SH-SY5Y (cell line): Measurements from ENCODE around the gene PELO.

ENCODE experiments used
- GATA2 ChIP-seq: IDR thresholded peaks from 2 replicates; pipeline ENCODE4 v1.6.1; 2011; ENCODE audit warnings: mild to moderate bottlenecking, low read depth, low read length
- GATA3 ChIP-seq: IDR thresholded peaks from 2 replicates; pipeline ENCODE4 v1.6.1; 2011; ENCODE audit warnings: low read depth, mild to moderate bottlenecking, low read length, moderate library complexity

Gene PELO

GRCh38 chr5:52822437-52822836, 34.7 kb downstream of the PELO start:
- TF ChIP-seq GATA3 (no peak), GATA2 (no peak)

GRCh38 chr5:52824827-52825226, 37.1 kb downstream of the PELO start:
- no peak for TF ChIP-seq GATA2
- no peak for TF ChIP-seq GATA3

- no peak for TF ChIP-seq GATA2
- TF ChIP-seq GATA3: no peak
Measured at GRCh38 chr5:52825826-52826225, 38.1 kb downstream of the PELO start.

GRCh38 chr5:52827815-52828214, 40.1 kb downstream of the PELO start:
- TF ChIP-seq GATA3 (no peak), GATA2 (no peak)

GRCh38 chr5:52829664-52830063, 41.9 kb downstream of the PELO start:
- TF ChIP-seq GATA3: no peak
- TF ChIP-seq GATA2: no peak

GRCh38 chr5:52830650-52831049, 42.9 kb downstream of the PELO start:
- no peak for TF ChIP-seq GATA3
- TF ChIP-seq GATA2: no peak

- TF ChIP-seq GATA2: no peak
- TF ChIP-seq GATA3: no peak
Measured at GRCh38 chr5:52831786-52832511, 44.2 kb downstream of the PELO start.

- TF ChIP-seq GATA2 (no peak), GATA3 (no peak)
Measured at GRCh38 chr5:52834320-52834719, 46.6 kb downstream of the PELO start.

GRCh38 chr5:52837068-52837467, 49.4 kb downstream of the PELO start:
- TF ChIP-seq GATA3 (no peak), GATA2 (no peak)
